Activated CD4-positive, CD25-positive, alpha-beta regulatory T cell treated with anti-CD3 and anti-CD28 coated beads, Interleukin-2, amount 50 U/mL, for 24 hours (primary cell): ENCODE results near the gene CHST13.

Source experiments
- ATAC-seq, 2 donors: fragments of 150-1000 bp; cut with Tn5 transposase; one replicate each; pipeline ENCODE4 v1.10.0; 2021; ENCODE audit warnings: mild to moderate bottlenecking in 1 of 2, moderate library complexity in 1 of 2

The CHST13 gene

DNA sequence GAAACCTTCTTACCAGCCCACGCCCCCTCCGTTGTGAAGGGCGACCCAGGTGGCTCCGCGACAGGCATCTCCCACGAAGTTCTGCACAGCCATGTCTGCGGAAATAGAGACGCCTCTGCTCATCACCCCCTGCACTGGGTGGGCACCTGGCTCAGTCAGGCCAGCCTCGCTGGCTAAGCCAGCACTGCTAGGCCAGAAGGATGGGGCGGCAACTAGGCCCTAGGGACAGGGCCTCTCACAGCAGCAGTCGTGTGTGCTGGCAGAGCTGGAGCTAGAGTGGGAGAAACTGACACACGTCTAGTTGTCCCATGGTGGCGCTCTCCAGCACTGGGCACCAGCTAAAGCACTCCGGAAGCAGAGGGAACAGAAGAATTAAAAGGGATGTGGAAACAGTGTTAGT lies 35.8 kb upstream of the CHST13 start:
- no peak for ATAC-seq

DNA sequence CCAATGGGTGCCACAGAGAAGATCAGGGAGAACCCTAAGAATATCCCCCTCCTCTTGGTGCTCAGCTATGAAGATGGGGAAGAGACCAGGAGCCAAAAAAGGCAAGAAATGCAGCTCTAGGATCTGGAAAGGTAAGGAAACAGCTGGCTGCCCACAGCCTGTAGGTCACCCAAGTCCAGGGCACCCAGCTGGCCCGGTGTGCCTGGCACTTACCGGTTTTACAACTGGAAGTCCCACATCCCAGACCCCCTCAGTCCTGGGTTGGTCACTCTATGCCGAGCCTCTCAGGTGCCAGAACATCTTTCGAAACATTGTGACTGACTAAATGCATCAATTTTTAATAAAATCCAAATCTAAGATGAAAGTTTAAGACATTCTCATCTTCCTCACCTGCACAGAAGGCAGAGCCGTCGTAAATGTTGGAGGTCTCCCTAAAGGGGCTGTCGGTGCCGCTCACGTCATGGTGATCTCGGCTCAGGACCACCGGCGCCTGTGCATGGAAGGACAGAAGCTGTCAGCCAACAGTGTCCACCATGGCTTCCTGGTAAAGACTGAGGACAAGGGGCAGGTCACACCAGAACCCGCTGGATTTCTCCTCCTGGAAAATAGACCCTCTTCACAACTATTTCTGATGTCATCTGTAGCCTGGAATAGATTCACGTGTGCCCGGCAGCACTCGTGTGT lies 34.9 kb upstream of the CHST13 start:
- ATAC-seq = no peak

DNA sequence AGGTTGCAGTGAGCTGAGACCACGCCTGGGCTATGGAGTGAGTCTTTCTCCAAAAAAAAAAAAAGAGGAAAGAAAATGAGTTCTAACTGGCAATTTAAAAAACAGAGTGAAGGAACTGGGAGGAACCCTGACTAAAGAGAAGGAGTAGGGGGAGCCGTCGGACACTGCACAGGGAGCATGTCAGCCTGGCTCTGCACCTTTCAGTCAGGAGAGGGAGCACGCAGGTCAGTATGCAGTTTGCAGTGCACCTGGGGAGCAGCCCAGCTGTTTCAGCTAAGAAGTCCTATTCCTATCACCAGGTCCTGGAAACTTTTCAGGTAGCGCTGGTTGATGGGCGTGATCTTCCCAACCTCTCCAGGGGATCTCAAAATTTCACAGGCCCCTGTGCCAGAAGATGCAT lies 33.3 kb upstream of the CHST13 start:
- no peak for ATAC-seq

DNA sequence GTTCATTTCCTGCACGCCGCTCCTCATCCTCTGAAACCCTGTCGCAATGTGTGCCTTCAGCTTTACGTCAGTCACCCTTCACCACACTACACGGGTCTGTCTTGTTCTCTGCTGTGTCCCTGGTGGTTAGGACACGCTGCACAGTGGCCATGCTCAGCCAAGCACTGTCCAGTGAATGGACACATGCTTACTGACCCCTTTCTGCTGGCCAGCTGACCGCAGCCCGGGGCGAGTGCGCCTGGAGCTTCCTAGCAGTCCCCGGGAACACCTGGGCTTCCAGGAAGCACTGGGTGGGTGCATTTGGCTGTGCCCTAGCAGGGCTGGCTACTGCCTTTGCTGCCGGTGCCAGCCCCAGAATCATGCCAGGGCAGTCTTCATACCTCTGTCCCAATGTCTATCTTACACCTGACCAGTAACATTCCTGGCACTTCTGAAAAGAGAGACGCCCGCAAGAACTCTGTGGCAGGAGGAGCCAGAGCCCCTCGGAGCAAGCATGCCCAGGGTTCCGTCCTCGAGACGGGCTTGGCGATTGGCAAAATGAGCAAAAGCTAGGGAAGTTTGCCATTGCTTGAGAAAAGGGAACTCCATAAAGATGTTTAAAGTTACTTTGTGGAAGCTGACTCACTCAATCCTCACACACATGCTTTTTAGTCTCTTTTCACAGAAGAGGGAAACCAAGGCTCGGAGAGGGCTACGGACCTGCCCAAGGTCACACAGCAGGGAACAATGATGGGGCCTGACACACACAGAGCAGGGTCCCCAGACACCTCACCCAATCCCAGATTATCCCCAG lies 32.5 kb upstream of the CHST13 start:
- ATAC-seq = no peak

DNA sequence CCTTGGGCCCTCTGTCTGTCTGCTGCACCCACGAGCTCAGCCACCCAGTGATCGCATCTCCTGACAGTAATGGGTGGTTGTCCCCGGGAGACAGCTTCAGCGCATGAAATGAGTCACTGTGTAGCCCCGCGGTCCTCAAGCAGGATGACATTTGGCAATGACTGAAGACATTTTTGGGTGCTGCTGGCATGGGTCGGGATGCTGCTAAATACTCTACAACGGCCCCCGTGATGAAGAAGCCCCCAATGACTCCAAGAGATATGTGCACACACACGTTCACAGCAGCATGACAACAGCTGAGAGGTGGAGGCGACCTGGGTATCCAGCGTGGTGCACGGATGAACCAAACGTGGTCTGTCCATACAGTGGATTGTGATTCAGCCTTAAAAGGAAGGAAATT lies 30.9 kb upstream of the CHST13 start:
- no peak for ATAC-seq

DNA sequence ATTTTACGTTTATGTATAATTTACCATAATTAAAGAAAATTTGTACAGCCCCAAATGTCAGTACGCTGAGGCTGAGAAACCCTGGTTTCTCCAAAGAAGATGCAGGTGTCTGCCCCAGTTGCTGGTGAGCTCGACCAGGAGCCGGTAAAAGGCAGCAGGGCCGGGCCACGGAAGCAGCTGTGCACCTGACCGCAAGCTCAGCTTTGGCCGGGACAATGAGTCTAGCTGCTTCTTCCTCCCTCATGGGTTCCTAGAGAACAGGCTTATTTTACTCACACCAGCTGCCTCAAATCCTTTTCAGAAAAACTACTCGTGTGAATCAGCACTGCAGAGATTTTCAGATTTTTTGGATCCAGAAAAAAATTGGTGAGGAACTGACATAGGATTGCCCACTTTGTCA lies 30.2 kb upstream of the CHST13 start:
- no peak for ATAC-seq

DNA sequence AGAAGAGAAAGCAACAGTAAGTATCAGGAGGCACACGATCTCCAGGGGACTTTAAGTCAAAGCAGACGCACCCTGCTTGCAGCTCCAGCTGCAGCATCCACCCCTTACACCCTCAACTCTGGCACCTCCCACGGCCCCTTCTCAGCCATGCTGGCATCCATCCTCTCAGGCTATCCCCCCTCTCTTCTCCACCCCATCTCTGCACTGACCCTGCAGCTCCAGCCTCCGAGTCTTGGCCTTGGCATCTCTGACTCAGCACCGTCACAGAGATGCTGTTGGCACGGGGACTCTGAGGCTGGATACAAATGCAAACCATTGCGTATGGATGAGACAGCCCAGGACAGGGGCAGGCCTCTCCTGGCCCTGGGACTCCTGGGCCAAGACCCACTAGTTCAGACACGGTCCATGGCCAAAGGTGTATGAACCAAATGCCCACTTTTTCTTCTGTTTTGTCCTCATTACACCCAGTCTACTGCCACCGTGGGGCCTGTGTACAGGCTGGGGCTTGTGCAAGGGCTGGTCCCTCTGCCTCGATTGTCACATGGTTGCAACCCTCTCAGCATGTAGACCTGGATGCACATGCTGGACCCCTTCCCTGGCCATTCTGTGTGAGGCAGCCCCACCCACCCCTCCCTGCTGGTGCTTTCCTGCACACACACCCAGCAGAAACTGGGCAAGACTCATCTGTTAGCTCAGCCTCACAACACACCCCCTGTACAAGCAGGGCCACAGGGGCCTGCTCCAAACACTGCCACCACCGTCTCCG lies 29.6 kb upstream of the CHST13 start:
- ATAC-seq = no peak

DNA sequence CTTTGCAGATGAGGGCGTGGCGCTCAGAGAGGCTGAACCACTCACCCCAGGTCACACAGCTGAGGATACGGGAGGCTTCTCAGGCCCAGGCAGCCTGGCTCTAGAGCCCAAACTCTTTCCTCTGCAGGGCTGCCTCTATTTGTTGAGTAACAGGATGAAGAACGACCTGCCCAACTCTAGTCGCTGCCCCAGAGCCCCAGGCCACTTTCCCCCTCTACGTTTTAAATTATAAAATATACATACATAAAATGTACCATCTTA lies 29.1 kb upstream of the CHST13 start:
- ATAC-seq = no peak

DNA sequence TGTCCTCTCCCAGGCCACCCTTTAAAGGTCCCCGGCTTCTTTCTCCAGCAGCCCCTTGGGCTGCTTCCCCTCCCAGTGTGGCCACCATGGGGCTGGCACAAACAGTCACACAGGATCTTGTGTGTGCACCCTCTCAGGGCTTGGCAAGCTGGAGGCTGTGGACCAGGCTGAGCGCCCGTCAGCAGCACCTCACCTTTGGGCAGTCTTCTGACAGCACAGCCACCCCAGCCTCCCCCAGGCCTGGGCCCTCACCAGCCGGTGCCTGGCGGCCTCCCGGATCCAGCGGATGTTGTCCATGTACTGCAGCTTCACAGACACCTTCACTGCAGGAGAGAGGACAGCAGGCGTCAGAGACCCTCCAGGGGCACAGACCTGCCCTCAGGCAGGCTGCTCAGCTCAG lies 28.2 kb upstream of the CHST13 start:
- no peak for ATAC-seq

DNA sequence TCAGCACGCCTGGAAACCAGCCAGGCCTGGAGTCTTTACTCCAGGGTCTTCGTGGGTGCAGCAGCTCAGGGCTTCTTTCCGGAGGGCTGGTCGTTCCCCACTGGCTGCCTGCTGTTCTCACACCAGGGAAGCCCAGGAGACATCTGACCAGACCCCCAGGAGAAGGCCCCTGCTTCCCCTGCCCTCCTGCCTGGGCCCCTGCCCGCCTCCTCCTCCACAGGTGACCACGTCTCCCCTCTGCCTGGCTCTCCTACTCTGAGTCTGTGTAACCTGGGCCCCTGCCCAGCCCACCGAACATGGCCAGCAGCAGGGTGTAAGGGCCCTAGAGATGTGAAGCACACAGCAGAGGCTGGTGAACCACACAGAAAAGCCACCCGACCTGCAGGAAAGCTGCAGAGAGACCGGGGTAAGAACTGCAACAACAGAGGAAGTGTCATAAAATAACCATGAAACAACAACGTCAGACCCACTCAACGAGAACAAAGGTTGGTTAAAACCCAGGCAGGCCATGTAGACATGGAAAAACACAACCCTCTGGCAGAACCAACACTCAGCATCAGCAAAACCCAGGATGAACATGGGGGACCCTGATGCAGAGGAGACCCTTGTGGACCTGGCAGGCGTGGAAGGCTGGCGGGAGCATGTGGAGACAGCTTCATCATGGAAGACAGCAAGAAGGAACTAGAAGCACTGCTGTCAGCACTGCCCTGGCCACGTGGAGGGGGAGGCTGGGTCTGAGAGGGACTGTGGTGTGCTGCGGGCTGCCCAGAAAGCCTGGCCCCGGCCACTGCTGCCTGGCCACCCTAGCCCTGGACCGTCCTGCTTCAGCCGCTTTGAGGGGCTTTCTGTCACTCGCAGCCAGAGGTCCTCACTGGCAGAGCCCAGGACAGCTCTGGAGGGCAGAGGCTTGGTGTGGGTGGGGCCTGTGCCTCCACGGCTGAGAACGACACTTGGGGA lies 26.8 kb upstream of the CHST13 start:
- no peak for ATAC-seq

DNA sequence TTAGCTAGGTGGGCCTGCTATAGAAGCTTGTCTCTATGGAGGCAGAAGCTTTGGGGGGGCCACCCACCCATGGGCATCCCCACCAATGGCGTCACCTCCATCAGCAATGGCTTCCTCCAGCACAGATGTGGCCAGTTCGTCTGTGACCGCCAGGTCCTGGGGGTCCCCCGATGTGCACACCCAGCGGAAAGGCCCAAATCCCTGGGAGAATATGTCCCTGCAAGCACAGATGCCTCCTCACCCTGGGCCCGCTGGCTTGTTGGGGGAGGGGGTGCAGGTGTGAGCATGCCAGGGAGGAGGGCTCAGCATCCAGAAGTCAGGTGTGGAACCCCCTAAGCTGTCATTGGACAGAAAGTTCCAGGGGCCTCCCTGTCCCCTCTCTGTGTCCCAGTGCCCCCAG lies 26.0 kb upstream of the CHST13 start:
- ATAC-seq = no peak

DNA sequence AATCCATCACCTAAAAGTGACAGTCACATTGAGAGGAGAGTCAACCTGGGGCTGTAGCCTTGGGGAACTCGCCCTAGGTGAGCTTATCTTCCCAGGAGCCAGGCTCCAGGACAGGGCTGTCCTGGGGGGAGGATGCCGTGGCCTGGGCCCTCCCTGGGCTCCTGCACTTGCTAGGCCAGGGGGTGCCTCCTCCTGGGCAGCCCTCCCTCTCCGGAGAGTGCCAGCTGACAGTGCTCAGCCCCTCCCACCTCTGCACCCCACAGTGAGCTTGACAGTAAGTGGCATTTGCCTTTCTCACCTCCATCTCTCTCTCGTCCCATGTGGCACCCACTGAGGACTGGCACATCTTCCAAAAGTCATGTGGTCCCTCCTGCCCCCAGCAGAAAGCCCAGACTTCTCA lies 25.5 kb upstream of the CHST13 start:
- ATAC-seq = no peak

DNA sequence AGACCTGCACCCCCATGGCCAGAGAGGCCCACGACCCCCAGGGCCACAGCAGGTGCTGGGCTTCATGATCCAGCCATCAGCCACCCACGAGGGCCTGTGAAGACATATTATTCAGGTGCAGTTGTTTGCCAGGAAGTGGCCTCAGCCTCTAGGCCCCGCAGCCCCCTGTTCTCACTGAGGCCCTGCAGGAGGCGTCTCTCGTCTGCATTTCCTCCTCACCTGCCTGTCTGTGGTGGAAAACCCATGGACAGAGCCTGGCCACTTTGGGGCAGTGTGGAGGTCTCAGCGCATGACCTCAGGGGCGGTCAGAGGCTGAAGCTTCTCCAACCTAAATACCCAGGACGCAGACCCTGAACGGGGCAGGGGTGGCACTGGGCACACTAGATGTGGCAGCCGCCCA lies 25.0 kb upstream of the CHST13 start:
- no peak for ATAC-seq

DNA sequence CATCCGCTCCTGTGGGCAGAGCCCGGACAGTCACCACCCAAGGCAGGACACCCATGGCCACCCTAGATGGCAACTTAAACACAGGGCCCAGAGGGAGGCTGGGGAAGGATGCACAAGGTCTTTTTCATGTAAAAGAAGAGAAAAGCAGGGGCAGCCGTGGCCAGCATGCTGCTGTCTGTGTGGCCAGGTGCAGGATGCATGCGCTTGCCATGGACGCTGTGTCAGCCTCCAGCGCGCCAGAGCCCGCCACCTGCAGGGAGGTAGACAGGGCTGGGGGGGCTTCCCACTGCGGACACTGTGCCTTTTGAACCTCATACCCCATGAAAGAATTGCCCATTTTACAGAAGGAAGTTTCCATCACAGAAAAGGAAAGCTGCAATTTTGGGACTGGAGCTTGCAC lies 24.6 kb upstream of the CHST13 start:
- no peak for ATAC-seq

DNA sequence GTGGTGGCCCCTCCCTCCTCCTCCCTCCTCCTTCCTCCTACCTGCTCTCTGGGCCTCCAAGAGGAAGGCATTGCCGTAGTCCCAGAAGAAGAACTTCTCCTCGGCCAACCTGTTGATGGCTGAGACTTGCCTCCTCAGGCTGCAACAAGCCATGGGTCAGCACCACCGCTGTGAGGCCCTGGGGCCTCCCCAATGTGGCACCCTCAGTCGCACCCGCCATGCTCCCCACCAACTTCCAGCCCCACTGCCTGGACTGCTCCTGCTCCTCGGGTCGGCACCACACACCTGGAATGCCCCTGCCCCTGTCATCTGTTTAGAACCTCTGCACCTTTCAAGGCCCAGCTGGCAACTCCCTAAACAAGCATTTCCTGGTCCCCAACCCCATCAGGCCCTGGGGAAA lies 23.9 kb upstream of the CHST13 start:
- ATAC-seq = no peak

DNA sequence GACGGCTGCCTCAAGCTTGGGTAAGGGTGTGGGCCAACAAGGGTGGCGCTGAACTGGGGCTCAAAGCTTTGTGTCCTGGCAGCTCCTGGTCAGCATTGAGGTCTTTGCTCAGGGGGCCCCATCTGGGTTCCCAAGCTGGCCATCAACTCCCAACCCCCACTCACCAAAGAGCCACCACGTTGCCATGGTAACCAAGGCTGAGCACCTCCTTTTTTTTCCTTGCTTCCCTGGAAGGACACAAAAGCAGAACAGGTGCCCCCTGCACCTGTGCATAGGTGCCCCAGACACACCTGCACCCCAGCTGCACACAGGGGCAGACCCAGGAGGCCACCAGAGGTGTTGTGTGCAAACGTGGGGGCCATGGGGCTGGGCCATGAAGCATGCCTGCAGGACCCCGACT lies 22.9 kb upstream of the CHST13 start:
- ATAC-seq = no peak

DNA sequence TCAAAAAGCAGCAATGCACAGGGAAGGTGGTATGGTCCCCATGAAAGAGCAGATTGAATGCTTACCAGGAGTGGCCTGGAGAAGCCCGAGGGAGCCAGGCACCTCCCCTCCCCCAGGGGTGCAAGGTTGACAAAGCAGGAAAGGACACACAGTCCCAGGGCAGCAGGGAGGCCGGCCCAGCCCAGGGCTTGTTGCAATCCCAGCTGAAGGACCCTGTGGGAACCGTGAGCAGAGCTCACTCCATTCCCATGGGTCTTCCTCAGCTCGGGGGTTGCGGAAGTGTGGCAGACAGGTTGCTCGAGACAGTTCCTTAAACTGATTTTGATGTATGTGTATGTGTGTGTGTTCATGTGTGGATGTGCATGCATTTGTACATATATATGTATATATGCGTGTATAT lies 22.2 kb upstream of the CHST13 start:
- ATAC-seq = no peak

DNA sequence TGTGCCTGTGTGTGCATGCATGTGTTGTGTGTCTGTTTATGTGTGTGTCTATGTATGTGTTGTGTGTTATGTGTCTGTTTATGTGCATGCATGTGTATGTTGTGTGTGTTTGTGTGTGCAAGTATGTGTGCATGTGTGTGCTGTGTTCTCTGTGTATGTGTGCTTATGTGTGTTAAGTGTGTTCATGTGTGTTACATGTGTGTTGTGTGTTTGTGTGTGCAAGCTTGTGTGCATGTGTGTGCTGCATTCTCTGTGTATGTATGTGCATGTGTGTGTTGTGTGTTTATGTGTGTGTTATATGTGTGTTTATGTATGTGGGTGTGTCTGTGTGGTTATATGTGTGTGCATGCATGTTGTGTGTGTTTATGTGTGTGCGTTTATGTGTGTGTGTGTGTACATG lies 21.3 kb upstream of the CHST13 start:
- no peak for ATAC-seq

DNA sequence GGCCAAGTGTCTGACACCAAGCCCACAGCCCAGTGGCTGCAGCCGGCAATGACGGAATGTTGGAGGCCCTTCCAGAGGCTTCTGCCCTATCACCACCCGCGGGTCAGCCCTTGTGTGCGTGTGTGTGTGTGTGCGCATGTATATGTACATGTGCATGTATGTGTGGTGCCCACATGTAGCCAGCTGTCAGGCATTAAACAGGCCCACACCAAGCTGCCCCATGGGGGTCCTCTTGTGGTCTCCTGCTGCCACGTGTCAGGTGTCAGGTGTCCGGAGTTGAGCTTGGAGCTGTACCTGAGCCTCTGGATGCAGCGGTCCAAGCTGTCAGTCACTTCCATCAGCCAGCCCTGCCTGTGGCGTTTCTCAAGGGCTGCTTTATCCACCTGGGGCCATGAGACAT lies 20.3 kb upstream of the CHST13 start:
- ATAC-seq = no peak

DNA sequence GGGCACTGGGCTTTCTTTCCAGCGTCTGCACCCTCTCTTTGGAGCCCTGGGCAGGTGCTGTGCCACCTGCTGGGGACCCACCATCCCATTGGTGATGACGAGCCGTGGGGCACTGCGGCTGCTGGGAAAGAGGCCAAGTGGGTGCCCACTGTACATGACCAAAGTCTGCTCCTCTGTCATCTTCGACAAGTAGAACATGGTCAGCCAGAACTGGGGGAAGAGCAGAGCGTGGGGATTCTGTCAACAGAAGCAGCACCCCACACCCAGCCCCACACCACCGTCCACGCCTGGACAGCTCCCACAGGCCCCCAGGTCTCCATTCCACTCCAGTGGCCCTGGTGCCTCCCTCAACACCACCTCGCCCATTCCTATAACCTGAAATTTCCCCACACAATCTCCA lies 16.1 kb upstream of the CHST13 start:
- ATAC-seq = no peak

DNA sequence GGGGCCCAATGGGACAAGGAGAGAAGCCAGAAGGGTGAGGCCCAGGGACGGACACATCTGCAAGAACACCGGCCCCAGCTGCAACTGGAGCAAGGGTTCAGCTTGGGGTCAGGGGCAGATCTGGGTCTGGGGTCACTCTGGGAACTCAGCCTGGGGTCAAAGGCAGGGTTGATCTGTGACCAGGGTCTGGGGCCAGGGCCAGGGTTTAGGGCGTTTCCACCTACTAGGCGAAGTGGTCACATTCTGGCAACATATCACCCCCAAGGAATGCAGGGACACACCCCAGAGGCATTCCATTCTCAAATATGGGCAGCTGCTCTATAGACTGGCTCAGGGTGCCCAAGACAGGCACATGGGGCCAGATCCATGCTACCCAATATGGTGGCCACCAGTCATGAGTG lies 15.4 kb upstream of the CHST13 start:
- no peak for ATAC-seq

DNA sequence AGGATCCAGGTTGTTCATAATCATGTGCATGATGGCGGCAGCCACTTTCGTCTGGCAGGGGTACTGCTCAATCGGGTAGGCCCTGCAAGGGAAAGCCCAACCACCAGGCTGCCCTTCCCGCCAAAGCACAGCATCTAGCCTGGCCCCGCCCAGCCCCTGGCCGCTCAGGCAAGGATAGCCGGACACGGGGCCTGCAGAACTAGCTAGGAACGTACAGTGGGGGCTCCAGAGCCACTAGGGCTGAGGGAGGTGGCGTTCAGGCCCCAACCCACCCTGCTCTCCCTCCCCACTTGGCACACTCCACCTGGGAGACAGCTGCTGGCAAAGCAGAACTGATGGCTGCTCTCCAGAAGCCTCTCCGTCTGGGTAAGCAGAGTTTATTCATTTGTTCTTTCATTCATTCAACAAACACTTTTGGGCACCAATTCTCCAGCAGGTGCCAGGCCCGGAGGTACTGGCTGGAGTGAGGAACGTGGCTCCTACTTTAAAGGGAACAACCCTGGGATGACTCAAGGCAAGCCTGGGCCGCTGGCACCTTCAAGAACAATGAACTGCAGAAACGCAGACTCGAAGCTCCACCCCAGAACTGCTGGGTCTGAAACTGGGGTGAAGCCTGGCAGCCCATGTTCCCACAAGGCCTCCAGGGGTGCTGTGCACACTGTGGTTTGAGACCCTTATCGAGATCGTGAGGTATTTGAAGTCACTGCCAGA lies 14.2 kb upstream of the CHST13 start:
- ATAC-seq = no peak
